HL-60 (cell line): ENCODE data around the gene NODAL.

Experiments
- DNase-seq, 2 experiments: peaks; one replicate each; pipeline ENCODE4 v3.0.0-alpha.2; 2010 to 2020; ENCODE audit warnings: low read depth in 1 of 2, low spot score in 1 of 2
- H3K27ac ChIP-seq: fragments of 250-450 bp; sonication (Bioruptor Pico); replicated peaks from 2 replicates; pipeline ENCODE4 v1.5.1; 2020; ENCODE audit warnings: mild to moderate bottlenecking, moderate library complexity
- H3K27me3 ChIP-seq: fragments of 250-450 bp; sonication (Bioruptor Pico); 2 replicates; pipeline ENCODE4 v1.5.1; 2021; ENCODE audit warnings: mild to moderate bottlenecking, moderate library complexity; ENCODE audit not compliant: insufficient read depth, poor library complexity, severe bottlenecking
- H3K4me3 ChIP-seq: replicated peaks from 2 replicates; pipeline ENCODE4 v1.5.1; 2011; ENCODE audit warnings: mild to moderate bottlenecking, control low read depth, low read length; ENCODE audit not compliant: insufficient read depth
- CTCF ChIP-seq: IDR thresholded peaks from one replicate; pipeline ENCODE4 v1.5.1; 2011; ENCODE audit warnings: low read length, control low read depth, inconsistent platforms; ENCODE audit not compliant: insufficient read depth
- GABPA ChIP-seq: IDR thresholded peaks from 2 replicates; pipeline ENCODE4 v1.6.1; 2012; ENCODE audit warnings: low read depth
- POLR2AphosphoS5 ChIP-seq: IDR thresholded peaks from 2 replicates; pipeline ENCODE4 v1.6.1; 2012; ENCODE audit warnings: low read depth
- REST ChIP-seq: IDR thresholded peaks from 2 replicates; pipeline ENCODE4 v1.6.1; 2012; ENCODE audit warnings: low read depth; ENCODE audit not compliant: insufficient replicate concordance
- SPI1 ChIP-seq: IDR thresholded peaks from 2 replicates; pipeline ENCODE4 v1.6.1; 2012; ENCODE audit warnings: low read depth, mild to moderate bottlenecking, borderline replicate concordance

NODAL gene

GRCh38 chr10:70442332-70442988 lies 979 bp upstream of the NODAL start:
- no peak for TF ChIP-seq GABPA
- no peak for TF ChIP-seq CTCF
- no peak for TF ChIP-seq POLR2AphosphoS5
- TF ChIP-seq SPI1: no peak
- TF ChIP-seq REST: no peak
- H3K27me3 ChIP-seq: peaks cover 40% of the 10 kb centered on the region
- H3K27ac ChIP-seq: no peak overlapping the region
- no peak overlapping the region for H3K4me3 ChIP-seq
- DNase-seq: no peak

GRCh38 chr10:70441895-70442309 lies 421 bp upstream of the NODAL start:
- Histone ChIP-seq H3K27me3 (peaks cover 40% of the 10 kb centered on the region), H3K4me3 (no peak overlapping the region), H3K27ac (no peak overlapping the region)
- no peak for TF ChIP-seq CTCF
- TF ChIP-seq REST: no peak
- TF ChIP-seq POLR2AphosphoS5: no peak
- TF ChIP-seq SPI1: no peak
- no peak for TF ChIP-seq GABPA
- DNase-seq: no peak

GRCh38 chr10:70440296-70441160 lies 953 bp downstream of the NODAL start:
- TF ChIP-seq SPI1: no peak
- TF ChIP-seq POLR2AphosphoS5: no peak
- TF ChIP-seq REST: no peak
- no peak for TF ChIP-seq GABPA
- TF ChIP-seq CTCF: no peak
- H3K4me3 ChIP-seq: no peak overlapping the region
- no peak for DNase-seq
- H3K27me3 ChIP-seq: peaks cover 40% of the 10 kb centered on the region
- H3K27ac ChIP-seq: no peak overlapping the region
